Stimulated activated CD4-positive, alpha-beta T cell treated with anti-CD3 and anti-CD28 coated beads, TNF-alpha, amount 100 ng/mL, for 4 hours (primary cell): ENCODE measurements around the gene PPIE.
"Not testable (repeated sequence)": the region's sequence is repeated elsewhere in the genome, so short reads cannot be mapped to it uniquely, and the experiment has no call there.

Source experiments
- DNase-seq, 3 experiments: peaks; one replicate each; pipeline ENCODE4 v3.0.0-alpha.2; 2020; ENCODE audit warnings: low read depth in 3 of 3

PPIE gene

DNA sequence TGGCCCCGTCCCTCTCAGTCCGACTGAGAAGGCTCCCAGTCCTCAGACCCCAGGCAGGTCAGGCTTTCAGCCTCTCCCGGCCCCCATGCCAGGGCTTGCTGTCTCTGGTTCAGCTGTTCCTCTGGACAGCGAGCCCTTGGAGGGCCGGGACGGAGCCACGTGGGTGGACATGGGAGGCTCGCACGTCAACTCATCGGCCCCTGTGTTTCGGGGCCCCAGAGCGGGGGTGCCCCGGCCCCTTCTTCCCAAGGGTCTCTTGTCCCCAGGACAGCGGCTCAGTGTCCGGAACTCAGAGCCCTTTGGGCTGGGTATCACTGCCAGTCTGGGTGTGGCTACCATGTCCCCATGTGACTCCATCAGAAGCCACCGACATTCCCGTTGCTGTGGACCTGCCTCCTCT, 39.2 kb downstream of the PPIE start:
- DNase-seq = not testable (repeated sequence)

DNA sequence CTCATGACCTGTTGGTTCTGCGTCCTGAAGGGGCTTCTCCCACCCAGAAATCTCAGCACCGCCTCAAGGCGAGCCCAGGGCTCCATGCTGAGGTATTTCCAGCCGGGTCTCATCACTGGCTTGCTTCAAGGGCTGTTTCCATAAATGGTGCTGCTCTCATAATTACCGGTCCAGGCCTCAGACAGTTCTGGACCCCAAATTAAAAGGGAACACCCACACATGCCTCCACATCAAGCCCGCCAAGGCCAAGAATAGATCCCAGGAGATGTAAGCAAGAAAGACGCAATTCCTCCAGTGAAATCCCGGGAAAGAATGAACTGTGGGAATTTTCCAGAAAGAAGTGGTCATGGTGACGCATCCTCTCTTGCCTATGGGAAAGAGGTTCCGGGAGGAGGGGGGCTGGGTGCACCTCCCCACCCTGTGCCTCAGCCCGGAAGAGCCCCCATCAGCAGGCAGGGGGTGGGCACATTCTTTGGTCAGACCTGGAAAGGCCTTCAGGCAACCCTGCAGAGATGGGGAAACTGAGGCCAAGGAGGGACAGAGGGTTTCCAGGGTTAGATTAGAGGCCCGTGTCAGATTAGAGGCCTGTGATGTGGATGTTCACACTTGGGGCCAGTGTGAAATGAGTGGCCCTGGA, 39.9 kb downstream of the PPIE start:
- not testable (repeated sequence) for DNase-seq

DNA sequence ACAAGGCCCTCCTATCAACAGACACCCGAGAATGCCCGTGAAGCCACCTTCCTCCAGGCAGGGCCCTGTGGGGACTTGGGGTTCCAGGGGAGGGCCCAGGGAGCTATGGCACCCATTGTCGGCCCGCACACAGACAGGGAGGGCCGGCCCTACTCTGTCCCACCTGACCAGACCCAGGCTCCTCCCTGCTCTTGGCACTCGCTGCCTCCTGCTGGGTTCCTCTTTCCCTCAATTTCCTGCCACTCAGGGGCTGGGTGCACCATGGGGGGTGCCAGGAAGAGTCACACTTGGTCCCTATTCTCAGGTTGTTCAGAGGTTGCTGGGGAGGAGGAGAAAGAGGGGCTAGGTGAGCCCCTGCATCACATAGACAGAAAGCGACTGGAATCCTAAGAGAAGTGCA, 40.5 kb downstream of the PPIE start:
- DNase-seq = no peak

DNA sequence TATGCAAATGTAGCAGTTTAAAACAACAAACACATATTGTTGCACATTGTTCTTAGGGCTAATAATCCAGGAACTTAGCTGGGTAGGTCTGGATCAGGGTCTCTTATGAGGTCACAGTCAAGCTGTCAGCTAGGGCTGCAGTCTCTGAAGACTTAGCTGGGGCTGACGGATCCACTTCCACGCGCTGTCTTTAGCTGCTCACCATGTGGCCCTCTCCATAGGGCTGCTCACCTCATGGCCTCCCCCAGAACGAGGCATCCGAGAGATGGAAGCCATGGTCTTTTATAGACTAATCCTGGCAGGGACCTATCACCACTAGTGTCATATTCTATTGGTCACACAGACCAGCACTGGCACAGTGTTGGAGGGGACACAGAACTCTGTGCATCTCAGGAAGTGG, 41.1 kb downstream of the PPIE start:
- no peak for DNase-seq

DNA sequence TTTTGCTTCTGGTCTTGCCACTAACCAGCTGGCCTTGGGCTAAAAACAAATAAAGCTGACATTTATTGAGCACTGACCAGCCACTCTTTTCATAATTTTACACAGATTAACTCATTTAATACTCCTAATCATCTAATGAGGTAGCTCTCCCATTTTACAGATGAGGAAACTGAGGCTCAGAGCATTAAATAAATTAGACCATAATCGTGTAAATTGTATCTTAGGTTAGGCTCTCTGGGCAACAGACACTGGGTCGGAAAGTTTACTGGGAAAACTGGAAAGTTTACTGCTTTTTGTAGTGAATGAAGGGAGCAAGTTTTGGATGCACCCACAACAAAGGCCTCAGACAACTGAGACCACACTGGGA, 42.6 kb downstream of the PPIE start:
- no peak for DNase-seq

DNA sequence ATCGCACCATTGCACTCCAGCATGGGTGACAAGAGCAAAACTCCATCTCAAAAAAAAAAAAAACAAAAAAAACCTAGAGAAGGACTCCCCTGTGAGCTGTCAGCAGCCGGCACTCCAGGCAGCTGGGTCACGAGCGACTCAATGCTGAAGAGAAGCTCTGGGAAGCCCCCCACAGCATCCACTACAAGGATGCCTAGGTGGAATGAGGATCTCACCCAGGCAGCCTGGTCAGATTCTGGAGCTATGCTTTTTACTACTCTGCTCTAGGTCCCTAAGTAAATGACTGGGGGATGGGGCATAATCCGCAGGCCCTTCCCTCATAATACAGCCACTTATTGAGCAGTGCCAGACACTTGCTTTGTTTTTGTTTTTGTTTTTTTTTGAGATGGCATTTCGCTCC, 43.4 kb downstream of the PPIE start:
- no peak for DNase-seq

DNA sequence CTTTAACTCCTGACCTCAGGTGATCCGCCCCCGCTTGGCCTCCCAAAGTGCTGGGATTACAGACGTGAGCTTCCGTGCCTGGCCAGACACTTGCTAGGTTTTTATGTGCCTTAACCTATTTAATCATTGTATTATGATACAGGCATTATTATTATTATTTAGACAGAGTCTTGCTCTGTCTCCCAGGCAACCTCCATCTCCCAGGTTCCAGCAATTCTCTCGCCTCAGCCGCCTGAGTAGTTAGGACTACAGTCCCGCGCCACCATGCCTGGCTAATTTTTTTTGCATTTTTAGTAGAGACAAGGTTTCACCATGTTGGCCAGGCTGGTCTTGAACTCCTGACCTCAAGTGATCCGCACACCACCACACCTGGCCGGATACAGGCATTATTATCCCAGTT, 44.0 kb downstream of the PPIE start:
- not testable (repeated sequence) for DNase-seq

DNA sequence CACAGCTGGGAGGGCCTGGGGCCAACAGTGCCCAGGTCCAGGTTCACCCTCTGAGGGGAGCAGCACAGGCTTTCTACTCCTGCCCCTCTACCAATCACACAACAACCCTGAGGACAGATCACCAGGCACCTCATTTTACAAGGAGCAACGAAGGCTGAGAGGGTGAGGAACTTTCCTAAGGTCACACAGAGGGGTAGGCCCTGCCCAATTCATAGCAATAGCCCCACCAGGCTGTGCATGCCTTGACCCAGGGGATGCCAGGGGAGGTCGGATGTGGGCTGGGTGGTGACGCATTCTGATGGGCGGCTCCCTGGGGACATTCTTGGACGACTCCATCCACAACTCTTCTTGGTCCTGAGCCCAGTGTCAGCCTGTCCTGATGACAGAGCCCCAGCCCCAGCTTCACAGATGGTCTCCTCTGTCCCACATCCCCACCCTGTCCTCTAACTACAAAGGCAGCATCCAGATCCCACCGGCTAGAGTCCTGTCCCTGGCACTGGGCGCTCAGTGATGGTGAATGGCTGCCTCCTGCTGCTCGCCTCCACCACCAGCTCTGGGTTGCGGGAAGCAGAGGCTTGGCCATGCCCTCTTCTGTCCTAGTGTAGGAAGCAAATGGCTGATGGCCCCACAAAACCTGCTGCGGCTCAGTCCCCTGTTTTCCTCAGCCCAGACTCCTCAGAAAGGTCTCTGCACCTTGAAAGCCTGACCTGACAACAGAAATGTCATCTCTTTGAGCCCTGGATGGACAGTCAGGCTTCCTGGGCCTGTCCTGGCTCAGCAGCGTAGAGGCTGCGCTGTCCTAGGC, 47.8 kb downstream of the PPIE start:
- not testable (repeated sequence) for DNase-seq

DNA sequence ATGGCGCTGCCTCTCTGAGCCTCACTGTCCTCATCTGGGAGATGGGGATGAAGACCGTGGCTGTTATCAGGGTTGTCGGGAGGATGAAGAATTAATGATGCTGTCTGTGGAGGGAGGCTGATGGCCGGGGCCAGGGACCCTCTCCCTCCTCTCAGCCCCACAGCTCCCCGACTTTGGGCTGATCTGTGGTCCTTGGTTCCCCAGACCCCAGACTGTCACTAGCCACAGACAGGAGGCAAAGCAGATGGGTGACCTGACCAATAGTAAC, 48.4 kb downstream of the PPIE start:
- not testable (repeated sequence) for DNase-seq

DNA sequence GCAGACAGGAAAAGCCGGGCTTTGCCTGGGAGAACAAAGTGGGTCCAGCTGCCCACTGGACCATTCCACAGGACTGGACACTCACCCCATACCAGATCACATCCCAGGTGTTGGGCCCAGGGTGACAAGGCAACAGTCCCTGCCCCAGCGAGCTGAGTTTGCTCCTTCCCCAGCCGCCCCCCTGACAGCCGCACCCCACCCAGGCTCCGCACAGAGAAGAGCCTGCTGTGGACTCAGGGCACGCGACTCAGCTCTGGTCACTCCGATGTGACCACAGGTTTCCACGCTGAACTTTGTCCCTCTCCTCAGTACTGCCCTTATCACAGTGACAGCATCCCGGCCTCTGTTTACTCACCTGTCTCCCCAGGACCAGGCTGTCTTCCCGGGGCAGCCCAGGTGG, 48.8 kb downstream of the PPIE start:
- no peak for DNase-seq

DNA sequence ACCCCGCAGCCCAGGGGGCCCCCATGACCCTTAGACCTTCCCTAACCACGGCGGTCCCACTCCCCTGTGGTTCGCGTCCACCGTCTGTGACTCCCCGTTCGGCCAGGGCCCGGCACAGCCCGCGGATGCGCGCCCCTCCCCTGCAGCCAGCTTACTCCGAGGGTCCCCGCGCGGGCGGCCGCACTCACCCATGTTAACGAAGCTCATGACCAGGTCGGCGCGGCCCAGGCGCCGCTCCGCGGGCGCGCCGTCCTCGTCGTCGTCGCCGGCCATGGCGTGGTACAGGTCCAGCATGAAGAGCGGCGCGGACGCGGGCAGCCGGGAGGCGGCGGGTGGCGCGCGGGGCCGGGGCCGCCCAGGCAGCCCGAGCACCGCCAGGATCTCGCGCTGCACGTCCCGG, 49.3 kb downstream of the PPIE start:
- DNase-seq = not testable (repeated sequence)

DNA sequence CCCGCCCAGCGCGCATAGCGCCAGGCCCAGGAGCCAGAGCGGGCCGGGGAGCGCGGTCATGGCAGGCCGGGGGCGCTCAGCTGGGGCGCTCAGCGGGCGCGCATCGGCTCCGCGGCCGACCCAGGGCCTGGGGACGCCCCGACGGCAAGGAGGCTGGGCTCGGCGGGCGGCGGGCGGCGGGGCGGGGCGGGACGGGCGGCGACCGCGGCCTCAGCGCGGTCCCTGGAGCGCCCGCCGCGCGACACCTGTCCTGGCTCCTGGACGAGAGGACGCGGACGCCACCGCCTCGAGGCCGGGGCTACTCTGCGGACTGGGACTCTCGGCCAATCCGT, 49.7 kb downstream of the PPIE start:
- DNase-seq = no peak

DNA sequence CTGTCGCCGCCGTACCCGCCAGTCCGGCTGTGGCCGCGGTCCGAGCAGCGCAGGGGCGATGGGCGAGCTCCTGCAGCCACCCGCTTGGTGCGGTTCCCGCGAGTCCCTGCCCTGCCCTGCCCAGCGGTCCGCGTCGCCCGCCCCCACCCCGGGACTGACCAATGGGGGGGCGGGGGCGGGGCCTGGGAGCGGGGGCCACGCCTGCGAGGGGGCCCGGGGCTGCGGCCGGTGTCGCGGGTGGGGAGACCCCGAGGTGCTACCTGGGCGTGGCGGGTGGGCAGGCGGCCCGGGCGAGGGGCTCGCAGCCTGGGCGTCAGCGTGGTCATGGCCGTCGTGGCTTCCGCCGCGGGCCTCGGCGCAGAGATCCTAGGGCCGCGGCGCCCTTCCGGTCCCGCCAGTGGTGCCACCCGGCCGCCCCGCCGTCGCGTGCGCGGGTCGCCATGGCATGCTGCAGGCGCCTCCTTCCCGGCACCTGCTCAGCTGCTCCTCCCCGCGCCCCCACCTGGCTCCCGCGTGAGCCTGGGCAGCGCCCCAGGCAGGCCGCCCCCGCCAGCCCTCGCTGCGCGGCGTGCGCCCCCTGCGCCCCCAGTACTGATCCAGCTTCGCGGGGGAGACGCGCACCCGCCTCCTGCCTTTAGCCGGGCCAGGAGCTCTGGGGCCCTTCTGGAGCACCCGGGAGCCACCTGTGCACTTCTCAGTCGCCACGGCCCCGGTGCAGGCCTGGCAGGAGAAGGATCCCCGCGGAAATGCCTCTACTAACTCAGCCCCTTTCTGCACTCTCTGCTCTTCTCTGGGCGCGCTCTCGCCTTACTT, 50.3 kb downstream of the PPIE start, which contains the start of gene BMP8B:
Gene BMP8B (minus strand): TSS at position 108 of the 813 bp plus-strand sequence. CDS start 380 bp downstream, outside the sequence.
- DNase-seq = peak in 2 of 3 experiments; percentile 15 to 18

DNA sequence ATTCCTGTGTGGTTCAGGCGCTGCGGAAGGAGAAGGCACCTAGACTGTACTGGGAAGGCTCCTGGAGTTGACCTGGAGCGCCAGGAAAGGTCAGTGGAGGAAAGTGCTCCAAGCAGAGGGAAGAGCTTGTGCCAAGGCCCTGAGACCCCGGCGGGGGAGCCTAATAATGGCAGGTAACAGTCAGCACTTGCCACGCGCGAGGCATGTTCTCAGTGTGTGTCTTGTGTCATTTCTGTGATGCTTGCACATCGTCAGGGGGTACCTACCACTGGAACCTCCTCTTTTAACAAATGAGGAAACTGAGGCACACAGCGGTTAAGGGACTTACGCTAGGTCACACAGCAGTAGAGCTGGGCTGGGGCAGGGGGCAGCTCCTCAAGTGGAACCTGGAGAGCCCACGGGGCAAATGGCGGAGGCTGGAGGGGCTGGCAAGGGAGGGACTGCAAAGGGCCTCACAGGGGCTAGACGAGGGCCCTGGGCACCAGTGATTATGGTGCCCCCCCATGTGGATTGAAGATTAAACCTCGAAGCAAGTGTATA, 51.0 kb downstream of the PPIE start:
- no peak for DNase-seq

DNA sequence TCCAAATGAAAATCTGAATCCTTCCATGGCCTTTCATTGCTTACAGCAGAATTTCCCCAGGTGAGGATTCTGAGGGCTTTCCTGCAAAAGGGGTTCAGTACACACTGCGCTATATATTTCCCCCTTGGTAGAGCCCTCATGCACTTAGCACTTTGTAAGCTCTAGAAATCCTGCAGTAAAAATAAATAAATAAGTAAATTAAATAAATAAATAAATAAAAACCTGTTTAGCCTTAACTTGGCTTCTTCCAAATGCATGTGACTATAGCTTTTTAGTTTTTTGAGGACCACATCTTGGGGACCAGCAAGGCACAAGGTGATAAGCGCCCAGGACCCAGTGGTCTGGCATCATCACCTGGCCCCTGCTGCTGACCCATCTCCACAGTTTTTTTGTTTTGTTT, 53.2 kb downstream of the PPIE start:
- DNase-seq = no peak

DNA sequence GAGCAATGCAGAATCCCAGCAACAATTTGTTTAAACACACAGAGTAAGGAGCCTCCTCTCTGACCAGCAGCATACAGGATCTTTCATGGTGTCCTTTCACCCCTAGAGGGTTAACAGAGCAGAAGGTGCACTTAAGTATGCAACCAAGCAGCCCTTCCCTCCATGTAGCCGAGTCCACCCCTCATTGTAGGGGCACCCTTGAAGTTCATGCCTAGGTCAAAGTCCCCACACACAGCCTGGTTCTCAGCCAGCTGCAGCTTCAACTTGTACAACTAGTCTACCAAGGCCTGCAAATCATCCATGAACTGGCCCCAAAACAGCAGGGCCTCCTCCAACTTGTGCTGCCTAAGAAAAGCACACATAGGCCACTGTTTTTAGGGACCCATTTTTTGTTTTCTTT, 57.0 kb downstream of the PPIE start:
- no peak for DNase-seq

DNA sequence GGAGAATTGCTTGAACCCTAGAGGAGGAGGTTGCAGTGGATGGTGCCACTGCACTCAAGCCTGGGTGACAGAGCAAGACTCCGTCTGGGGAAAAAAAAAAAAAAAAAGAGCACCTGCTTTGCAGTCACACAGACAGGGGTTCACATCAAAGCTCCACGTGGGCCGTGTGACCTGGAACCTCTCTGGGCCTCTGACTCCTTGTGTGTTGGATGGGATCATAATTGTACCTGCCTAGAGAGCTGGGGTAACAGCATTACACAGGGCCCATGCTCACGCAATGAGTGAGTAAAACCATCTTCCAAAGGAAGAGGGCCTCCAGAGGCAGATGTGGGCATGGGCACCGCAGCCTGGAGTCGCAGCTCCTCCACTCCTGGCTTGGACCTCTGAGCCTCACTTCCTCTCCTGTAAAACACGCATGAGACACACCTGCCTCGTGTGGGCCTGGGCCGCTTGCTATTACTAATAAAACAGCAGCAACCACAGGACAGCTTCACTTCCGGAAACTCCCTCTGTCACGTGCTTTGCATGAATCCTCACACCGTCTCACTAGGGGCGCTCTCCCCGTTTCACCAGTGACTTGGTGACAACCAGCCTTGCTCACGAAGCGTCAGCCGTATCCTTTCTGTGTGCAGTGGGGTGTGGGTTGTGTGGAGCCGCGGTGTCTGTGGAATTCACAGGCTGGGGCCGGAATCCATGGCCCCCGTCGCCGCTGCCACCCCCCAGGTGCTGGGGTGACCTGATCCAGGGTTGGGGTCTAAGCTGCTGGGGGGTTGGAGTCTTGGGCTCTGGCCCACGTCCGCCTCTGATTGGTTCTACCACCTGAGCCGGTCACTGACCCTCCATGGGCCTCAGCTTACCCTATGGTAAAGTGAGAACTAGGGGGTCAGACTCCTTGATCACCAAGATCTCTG, 60.4 kb downstream of the PPIE start:
- peak; percentile 52 to 81 (median 81) for DNase-seq

DNA sequence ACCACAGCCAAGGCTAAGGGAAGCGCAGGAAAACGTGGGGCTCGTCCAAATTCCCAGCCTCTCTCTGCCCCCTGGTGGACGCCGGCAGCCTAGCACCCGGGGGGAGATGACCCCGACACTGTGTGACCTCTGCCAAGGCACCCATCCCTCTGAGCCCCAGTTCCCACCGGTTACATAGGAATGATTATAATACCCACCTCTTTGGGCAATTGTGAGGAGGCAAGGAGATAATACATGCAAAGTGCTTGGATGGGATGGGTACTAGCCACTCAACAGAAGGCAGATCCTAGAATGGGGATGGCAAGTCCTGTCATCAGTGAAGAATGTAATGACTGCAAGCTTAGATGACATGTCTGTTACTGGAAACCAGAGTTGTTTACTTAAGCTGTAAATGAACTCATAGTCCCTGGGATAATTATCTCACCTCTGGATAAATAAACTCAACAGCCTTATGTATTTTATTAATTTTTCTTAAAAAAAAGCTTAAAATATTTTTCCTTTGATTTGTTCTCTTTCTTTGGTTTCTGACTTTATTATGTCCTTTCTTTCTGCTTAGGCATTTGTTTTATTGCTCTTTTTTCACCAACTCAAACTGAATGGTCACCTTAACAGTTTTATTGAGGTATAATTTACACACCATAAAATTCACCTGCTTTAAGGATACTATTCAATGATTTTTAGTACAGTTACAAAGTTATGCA, 61.2 kb downstream of the PPIE start:
- peak; percentile 51 to 59 (median 54) for DNase-seq

DNA sequence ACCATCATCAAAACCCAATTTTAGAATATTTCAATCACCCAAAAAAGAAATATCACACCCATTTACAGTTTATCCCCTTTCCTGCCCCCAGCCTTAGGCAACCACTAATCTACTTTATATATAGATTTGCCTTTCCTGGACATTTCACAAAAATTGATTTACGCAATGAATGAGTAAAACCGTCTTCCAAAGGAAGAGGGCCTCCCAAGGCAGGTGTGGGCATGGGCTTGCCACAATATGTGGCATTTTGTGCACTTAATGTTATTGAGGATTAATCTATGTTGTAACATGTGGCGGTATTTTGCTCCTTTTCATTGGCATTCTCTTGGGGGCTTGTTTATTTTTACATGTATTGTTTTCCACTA, 61.8 kb downstream of the PPIE start:
- no peak for DNase-seq

DNA sequence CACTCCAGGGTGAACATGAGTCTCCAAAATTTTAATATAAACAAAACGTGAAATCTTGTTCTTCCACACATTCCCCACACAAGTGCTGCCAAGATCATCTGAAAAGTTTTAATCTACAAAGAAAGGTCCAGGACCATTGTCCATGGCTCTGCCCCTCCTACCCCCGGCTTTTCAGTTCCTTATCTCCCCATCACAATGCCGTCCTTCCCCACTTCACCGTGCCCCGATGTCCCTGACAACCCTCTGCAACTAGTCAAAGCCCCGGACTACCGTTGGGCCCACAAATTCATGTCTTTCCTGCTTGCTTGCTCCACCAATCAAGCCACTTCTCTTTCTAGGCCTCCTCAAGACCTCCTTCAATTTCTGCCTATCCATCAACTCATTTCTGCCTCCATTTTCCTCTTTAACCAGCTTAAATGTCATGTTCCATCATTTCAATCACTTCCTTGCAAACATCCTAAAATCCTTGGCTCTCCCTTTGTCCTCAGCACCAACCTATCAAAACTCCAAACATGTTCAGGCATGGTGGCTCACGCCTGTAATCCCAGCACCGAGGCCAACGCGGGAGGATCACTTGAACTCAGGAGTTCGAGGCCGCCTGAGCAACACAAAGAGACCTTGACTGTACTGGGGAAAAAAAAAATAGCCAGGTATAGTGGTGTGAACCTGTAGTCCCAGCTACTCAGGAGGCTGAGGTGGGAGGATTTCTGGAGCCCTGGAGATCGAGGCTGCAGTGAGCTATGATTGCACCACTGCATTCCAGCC, 64.0 kb downstream of the PPIE start:
- DNase-seq = no peak
